Right lobe of liver (tissue), 4 donors: ENCODE data around the gene USP12.

Experiments used
- CTCF ChIP-seq, 4 donors: fragments of 200-600 bp in 3 of 4; fragments of 450-650 bp in 1 of 4; IDR thresholded peaks; one replicate each; pipeline versions ENCODE4 v1.5.1 to v1.8.0; 2016 to 2022; ENCODE audit warnings: antibody characterized with exemption in 4 of 4, mild to moderate bottlenecking in 2 of 4
- POLR2A ChIP-seq: fragments of 450-650 bp; IDR thresholded peaks from one replicate; pipeline ENCODE4 v1.6.1; 2017; ENCODE audit warnings: antibody characterized with exemption, mild to moderate bottlenecking
- donor health status: DM: no; HTN: no; CAD: no.
- donor health status: DM: no; HTN: no; CAD: no.
- donor health status: DM: no; HTN: yes; CAD: no.

DNA sequence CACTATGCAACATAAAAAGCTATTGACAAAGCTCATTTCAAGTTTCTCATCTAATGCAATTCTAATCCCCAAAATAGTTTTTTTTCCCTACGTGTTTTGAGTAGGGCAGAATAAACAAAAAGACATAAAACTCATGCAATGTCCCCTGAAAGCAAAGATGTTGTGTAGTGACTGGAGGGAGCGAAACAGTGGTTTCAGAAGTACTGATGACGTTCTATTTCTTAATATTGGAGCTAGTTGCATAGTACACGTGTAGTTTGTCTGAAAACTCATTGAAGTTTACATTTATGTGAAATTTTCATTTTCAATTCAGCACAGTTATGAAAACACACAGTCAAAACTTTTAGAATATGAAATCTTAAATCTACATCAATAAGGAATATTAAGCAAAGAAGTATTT is 31.6 kb downstream of the USP12 start:
- TF ChIP-seq CTCF (IDR thresholded peaks at IDR 0.05) (no peak), POLR2A (no peak)
